PC-9 (cell line): ENCODE data around the gene SUFU.

Experiments
- CTCF ChIP-seq: fragments of 200-600 bp; sonication (generic); conservative IDR thresholded peaks from 2 replicates; pipeline ENCODE4 v1.6.1; 2017; ENCODE audit warnings: mixed run types, antibody characterized with exemption, mild to moderate bottlenecking, moderate library complexity
- EZH2 ChIP-seq: fragments of 200-600 bp; sonication (generic); IDR thresholded peaks from 2 replicates; pipeline ENCODE4 v1.8.0; 2017; ENCODE audit warnings: antibody characterized with exemption, low read depth

GRCh38 chr10:102665904-102666509 is 162.2 kb downstream of the SUFU start:
- TF ChIP-seq CTCF (no peak), EZH2 (no peak)
